A673 (cell line): ENCODE measurements around the gene PBOV1.

Experiments
- EZH2 ChIP-seq: fragments of 200-600 bp; sonication (generic); IDR thresholded peaks from 2 replicates; pipeline ENCODE4 v1.6.1; 2017; ENCODE audit warnings: borderline replicate concordance, low read depth, mild to moderate bottlenecking, mixed read lengths, antibody characterized with exemption, low read length; ENCODE audit not compliant: poor library complexity, severe bottlenecking
- TF ChIP-seq, protein P1 (sequence below): fragments of 300-800, 200-600 bp; sonication (generic); conservative IDR thresholded peaks from 2 replicates; pipeline ENCODE4 v1.5.1; 2017; ENCODE audit warnings: low read depth, mild to moderate bottlenecking, antibody characterized with exemption, low read length, moderate library complexity, mixed read lengths

DNA sequence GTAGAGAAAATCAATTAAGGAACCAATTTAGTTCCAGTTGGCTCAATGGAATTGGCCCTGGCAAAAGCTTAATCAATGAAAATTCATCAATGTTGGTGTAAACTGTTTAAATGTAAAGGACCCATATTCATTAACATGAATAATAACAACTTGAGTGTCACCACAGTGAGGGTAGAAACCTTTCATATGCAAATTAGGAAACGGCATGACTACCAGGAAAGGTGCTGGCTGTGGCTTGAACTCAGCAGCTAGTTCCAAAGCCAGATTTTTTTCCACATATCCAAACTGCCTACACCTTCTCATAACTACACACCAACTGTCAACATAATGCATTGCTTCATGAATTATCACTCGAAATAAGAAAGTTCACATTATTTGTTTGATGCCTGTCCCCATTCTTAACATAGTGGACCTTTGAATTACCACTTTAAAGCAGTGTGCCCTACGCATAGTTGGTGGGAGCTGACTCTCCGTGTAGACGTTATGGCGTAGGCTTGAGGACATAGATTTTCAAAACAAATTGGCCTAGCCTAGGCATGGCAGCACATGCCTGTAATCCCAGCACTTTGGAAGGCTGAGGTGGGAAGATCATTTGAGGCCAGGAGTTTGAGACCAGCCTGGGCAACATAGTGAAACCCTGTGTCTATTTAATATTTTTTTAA lies 19.7 kb downstream of the PBOV1 start:
- TF ChIP-seq, protein P1, sequence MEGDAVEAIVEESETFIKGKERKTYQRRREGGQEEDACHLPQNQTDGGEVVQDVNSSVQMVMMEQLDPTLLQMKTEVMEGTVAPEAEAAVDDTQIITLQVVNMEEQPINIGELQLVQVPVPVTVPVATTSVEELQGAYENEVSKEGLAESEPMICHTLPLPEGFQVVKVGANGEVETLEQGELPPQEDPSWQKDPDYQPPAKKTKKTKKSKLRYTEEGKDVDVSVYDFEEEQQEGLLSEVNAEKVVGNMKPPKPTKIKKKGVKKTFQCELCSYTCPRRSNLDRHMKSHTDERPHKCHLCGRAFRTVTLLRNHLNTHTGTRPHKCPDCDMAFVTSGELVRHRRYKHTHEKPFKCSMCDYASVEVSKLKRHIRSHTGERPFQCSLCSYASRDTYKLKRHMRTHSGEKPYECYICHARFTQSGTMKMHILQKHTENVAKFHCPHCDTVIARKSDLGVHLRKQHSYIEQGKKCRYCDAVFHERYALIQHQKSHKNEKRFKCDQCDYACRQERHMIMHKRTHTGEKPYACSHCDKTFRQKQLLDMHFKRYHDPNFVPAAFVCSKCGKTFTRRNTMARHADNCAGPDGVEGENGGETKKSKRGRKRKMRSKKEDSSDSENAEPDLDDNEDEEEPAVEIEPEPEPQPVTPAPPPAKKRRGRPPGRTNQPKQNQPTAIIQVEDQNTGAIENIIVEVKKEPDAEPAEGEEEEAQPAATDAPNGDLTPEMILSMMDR = no peak
- no peak for TF ChIP-seq EZH2
